KG1 (cell line): ENCODE results near the gene PVALEF.

ENCODE experiments used
- DNase-seq: peaks from one replicate; lab custom pipeline; 2025; lab: John Stamatoyannopoulos, UW

PVALEF gene

GRCh38 chr17:81197831-81198490 lies 32.7 kb downstream of the PVALEF start:
- DNase-seq, result no peak

- no peak for DNase-seq
Observed at GRCh38 chr17:81198826-81199481, 33.6 kb downstream of the PVALEF start.

DNA sequence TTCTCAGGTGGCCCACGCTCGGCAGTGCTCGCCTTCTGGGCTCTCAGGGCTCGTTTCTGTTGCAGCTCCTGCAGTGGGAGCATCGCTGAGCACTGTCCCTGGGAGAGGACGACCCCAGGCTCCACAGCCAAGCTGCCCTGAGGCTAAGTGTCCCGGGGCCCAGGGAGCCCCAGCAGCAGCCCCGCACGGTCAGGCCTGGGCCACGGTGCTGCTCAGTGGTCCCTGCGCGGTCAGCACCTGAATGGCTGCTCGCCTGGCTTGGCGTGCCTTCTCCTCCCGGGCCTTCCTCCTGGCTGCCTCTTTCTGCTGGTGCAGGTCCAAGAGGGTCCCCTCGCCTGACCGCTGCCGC lies 34.1 kb downstream of the PVALEF start:
- no peak for DNase-seq

GRCh38 chr17:81200201-81200600 lies 34.9 kb downstream of the PVALEF start:
- no peak for DNase-seq

- peak; percentile 3 for DNase-seq
Observed at GRCh38 chr17:81200695-81201580, 35.6 kb downstream of the PVALEF start.

- DNase-seq, result no peak
Observed at GRCh38 chr17:81202318-81202717, 37.0 kb downstream of the PVALEF start.

DNA sequence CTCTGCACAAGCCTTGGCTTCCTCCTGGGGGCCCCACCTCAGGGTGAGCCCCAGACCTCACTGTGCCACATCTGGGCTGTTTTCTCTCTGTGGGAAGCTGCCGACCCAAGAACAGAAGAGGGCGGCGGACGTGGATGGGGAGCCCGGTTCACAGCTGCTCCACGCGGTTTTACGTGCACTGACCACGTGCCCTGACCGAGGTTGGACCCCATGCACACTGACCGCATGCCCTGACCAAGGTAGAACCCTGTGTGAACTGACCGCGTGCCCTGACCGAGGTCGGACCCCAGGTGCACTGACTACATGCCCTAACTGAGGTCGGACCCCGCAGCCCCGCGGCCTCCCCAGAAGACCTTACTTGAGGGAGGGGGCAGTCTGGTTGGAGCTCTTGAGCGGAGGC lies 37.8 kb downstream of the PVALEF start:
- DNase-seq, result no peak

DNA sequence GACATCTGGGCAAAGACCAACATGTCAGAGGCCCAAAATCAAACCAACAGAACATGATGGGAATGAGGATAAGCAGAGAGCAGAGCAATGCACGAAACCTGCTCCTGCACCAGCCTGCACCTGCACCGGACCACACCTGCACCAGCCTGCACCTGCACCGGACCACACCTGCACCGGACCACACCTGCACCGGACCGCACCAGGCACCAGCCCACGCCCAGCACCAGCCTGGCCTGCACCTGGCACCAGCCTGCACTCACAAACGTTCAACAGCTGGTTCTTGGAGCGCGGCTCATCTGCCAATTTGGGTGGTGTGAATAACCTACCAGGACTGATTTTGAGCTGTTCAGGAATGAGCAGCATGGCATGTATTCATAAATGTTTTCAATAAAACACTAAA lies 39.3 kb downstream of the PVALEF start:
- no peak for DNase-seq

DNA sequence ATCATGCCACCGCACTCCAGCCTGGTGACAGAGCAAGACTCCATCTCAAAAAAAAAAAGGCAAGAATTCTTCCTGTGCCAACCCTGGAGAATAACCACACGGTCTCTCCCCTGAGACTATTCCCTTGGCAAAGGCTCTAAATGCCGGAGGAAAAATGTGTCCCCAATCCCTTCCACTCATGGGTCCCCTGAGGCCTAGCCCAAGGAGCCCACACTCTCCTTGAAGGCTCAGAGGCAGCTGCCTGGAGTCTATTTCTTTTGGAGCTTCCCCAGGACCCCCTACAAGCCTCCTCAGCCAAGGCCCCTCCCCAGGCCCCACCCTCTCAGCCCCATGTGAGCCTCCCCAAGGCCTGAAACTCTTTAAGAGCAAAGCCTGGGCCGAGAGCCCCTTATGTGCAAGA lies 40.9 kb downstream of the PVALEF start:
- no peak for DNase-seq

- DNase-seq, result no peak
Observed at GRCh38 chr17:81206657-81207056, 41.4 kb downstream of the PVALEF start.

DNA sequence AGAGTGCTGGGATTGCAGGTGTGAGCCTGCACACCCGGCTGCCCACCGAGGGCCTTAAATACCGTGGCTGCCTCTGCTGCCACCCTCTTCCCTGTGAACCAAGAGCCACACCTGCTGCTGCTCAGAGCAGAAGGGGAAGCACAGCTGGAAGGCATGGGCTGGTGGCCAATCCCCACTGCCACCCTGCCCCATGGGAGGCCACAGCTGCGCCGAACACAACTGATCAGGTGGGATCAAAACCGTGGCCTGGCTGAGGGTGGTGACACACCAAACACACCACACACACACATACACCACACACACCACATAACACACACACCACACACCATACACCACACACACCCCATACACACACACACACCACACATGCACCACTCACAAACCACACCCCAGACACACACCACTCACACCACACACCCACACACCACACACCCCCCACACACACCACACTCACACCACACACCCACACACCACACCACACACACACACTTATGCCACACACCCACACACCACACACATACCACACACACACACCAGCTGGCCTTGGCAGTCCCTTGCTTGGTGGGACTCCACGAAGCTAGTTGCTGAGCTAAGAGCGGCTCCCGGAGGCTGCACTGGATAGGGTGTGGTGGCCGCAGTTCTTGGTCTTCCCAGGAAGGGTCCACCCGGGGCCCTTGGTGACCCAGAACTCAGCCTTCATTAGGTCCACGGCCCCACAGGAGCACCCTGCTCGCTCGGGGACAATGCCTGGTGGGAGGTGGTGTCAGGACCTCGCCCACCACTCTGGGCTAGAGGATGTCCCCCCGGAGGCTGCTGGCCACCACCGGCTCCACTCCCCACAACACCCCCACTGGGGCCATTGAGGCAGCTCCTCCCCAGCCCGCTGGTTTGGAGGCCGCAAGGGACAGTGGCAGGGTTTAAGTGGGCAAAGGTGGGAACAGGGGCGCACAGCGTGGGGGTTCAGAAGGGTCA lies 42.6 kb downstream of the PVALEF start:
- DNase-seq, result no peak

DNA sequence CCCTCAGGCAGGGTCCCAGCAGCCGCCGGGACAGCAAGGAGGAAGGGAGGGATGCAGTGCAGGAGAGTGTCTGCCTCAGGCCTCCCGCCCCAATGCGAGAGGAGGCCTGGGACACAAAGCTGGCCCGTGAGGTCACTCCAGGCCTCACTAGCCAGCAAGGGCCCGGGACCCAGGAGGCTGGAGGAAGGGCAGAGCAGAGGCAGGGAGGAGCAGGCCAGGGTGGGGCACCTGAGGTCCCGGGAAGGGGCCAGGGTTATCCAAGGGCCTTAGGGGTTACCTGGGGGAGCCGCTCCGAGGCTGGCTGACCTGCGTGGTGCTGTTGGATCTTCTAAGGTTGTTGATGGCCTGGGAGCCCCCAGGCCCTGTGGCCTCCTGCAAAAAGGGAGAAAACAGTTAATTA lies 43.3 kb downstream of the PVALEF start:
- DNase-seq, result no peak

DNA sequence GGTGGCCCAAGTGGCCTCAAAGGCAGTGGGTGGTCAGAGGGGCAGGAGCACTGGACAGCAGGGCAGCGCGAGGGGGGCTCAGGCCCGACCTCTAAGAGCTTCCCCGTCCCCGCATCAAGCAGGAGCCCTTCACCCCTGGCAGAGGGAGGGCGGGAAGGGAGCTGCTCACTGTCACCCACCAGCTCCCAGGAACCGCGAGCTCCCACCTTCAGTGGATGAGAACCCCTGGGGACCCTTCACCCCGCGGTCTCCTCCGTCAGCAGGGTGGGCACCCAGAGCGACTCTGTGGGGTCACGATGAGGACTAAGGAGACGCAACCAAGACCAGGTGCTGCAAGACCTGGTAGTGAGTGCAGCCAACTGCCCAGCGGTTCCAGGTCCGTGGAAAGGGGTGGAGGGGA lies 43.8 kb downstream of the PVALEF start:
- DNase-seq, result no peak

- no peak for DNase-seq
Observed at GRCh38 chr17:81210466-81210865, 45.2 kb downstream of the PVALEF start.

DNA sequence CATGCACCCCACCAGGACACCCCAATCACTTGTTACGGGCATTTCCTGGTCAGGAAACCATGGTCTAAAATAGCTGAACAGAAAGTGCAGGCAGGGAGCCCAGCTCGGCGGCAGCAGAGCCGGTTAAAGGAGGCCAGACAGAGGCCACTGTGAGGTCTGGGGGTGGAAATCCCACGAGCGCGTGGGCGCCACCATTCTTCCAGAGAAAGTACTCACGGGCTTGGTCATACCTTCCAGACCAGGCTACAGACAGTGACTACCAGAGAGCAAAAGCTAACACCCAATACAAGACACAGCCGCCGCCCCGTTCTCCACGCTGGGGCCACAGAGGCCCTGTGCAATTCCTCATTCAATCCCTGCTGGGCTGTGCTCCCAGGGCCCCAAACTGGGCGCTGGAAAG lies 45.6 kb downstream of the PVALEF start:
- no peak for DNase-seq

GRCh38 chr17:81212365-81212764 lies 47.1 kb downstream of the PVALEF start:
- DNase-seq, result no peak

DNA sequence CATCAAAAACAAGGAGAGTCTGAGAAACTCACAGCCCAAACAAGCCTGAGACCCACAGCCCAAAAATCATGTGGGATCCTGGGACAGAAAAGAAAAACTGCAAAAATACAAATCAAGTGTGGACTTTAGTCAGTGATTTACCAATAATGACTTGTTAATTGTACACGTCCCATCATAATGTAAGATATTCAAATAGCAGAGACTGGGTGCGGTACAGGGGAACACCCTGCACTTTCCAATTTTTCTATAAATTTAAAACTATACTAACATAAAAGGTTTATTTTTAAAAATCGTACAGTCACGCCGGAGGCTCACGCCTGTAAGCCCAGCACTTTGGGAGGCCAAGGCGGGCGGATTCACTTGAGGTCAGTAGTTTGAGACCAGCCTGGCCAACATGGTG lies 48.7 kb downstream of the PVALEF start:
- DNase-seq, result no peak

- no peak for DNase-seq
Observed at GRCh38 chr17:81217491-81217890, 52.2 kb downstream of the PVALEF start.

DNA sequence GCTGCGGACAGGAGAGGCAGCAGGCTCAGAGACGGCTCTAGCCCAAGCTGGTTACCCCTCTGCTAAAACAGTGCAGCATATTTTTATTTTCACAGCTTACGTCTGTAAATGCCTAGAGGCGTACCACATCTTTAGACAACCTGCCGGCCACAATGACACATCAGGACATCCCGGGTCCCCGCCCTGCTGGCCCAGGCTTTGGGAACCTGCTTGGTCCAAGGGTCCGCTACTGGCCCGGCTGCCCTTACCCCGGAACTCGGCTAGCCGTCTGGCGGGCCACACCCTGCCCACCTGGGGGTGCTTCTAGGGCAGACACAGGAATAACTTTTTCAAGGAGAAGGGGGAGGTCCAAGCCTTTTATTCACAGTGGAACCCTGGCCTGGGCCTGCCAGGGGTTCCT lies 53.2 kb downstream of the PVALEF start:
- no peak for DNase-seq

DNA sequence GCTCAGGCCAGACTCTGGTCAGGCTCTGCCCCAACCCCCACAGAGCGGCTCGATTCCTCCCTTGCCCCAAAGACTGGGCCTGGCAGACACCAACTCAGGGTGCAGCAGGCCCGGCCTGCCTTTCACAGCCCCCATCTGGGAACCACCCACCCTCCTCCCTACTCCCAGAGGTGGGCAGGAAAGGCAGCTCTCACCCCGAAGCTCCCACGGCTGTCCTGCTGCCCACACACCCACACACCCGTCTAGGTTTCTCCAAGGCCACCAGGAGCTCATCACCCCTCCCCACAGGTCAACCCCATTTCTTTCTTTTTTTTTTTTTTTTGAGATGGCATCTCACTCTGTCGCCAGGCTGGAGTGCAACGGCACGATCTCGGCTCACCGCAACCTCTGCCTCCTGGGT lies 53.7 kb downstream of the PVALEF start:
- DNase-seq, result no peak

- DNase-seq, result no peak
Observed at GRCh38 chr17:81219476-81220180, 54.3 kb downstream of the PVALEF start.
